PC-3 (cell line): ENCODE results near the gene DNM3.

Experiments
- CTCF ChIP-seq: fragments of 300-600 bp; sonication (generic); conservative IDR thresholded peaks from 2 replicates; pipeline ENCODE4 v1.5.1; 2017; ENCODE audit warnings: antibody characterized with exemption, low read depth, mild to moderate bottlenecking, low read length
- EZH2phosphoT487 ChIP-seq: fragments of 300-600 bp; sonication (generic); IDR thresholded peaks from 2 replicates; pipeline ENCODE4 v1.6.1; 2018; ENCODE audit warnings: mild to moderate bottlenecking, antibody characterized with exemption, low read length, borderline replicate concordance

- TF ChIP-seq CTCF (no peak), EZH2phosphoT487 (no peak)
These were observed 541.7 kb downstream of the DNM3 start for GRCh38 chr1:172382990-172383389.
